ENCODE results near the gene ALK.

The ALK gene

GRCh38 chr2:29166242-29167039 is 754.9 kb downstream of the ALK start:
- no peaks in the 10 kb centered on the region for H3K36me3 ChIP-seq (replicated peaks; ENCODE audit: insufficient read depth, low read length)
- H4K20me1 ChIP-seq (ENCODE audit: insufficient read depth, low read length) = no peaks in the 10 kb centered on the region
- H3K9me3 ChIP-seq (replicated peaks; ENCODE audit: insufficient read depth, low read length) = no peaks in the 10 kb centered on the region
- H3K27me3 ChIP-seq (replicated peaks; ENCODE audit: insufficient read depth, low read length) = no peaks in the 10 kb centered on the region
- H3K9ac ChIP-seq (ENCODE audit: low read length) = no peak overlapping the region
- no peak overlapping the region for H3K27ac ChIP-seq (ENCODE audit: low read length)
- H3K9me2 ChIP-seq (replicated peaks; ENCODE audit: insufficient read depth, low read length) = no peaks in the 10 kb centered on the region
- H3K4me1 ChIP-seq (ENCODE audit: low read length) = peaks cover 22% of the 10 kb centered on the region
- no peak overlapping the region for H3K4me3 ChIP-seq (ENCODE audit: low read length)
- no peak overlapping the region for H2AFZ ChIP-seq (ENCODE audit: low read length)
- TF ChIP-seq CTCF (IDR thresholded peaks at IDR 0.05; ENCODE audit: low read length) (no peak), EZH2phosphoT487 (IDR thresholded peaks at IDR 0.05; ENCODE audit: low read length) (no peak), EZH2 (optimal IDR thresholded peaks at IDR 0.05; ENCODE audit: low read depth, low read length) (no peak)
- H3F3A ChIP-seq (ENCODE audit: insufficient read depth, low read length) = no peaks in the 10 kb centered on the region
- H3K79me2 ChIP-seq (ENCODE audit: low read length) = no peaks in the 10 kb centered on the region
- no peak overlapping the region for H3K4me2 ChIP-seq (ENCODE audit: low read depth, low read length)
- no peak for DNase-seq

DNA sequence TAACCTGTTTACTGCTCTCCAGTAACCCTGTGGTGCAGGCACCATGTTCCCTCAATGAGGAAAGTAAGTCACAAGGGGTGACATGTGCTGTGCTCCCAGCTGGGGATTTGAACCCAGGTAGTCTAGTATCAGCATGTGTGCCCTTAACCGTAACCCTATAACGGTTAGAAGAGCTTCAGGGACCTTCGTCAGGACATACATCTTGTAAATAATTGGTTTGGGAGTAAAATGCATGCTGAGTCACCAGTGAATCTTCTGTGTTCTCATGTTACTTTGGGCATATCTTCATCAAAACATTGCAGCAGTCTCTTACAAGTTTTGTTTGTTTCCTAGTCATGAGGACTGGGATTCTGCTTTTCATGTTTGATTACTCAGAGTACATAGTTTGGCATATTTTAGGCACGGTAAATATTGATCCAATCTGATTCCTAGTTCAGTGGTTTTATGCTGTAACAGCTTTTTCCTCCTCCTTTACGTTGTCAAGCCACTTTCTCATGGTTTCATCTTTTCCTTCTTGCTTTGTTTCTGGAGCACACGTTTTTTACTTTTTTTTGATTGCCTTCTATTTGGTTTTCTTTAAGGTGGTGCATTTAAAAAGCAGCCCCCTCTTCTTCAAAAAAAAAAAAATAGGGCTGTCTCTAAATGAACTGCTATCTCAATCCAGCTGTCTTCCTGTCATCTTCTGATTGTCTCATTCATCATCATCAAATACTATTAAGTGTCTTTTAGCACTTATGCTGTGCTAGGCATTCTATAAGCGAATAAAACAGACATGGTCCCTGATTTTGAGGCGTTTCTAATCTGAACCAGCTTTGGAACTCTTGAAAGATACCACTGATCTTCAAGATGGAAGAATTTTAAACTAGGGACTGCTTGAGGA is 755.8 kb downstream of the ALK start:
- no peak overlapping the region for H3K4me2 ChIP-seq (ENCODE audit: low read depth, low read length)
- H3K27ac ChIP-seq (ENCODE audit: low read length) = no peak overlapping the region

GRCh38 chr2:29164091-29164846 is 757.1 kb downstream of the ALK start:
- H3K4me2 ChIP-seq (ENCODE audit: low read depth, low read length) = no peak overlapping the region
- no peak overlapping the region for H3K27ac ChIP-seq (ENCODE audit: low read length)
- peaks cover 22% of the 10 kb centered on the region for H3K4me1 ChIP-seq (ENCODE audit: low read length)
- no peaks in the 10 kb centered on the region for H3K9me3 ChIP-seq (replicated peaks; ENCODE audit: insufficient read depth, low read length)
- H2AFZ ChIP-seq (ENCODE audit: low read length) = no peak overlapping the region
- no peak overlapping the region for H3K4me3 ChIP-seq (ENCODE audit: low read length)
- no peak overlapping the region for H3K9ac ChIP-seq (ENCODE audit: low read length)
- H3K36me3 ChIP-seq (replicated peaks; ENCODE audit: insufficient read depth, low read length) = no peaks in the 10 kb centered on the region
- H3F3A ChIP-seq (ENCODE audit: insufficient read depth, low read length) = no peaks in the 10 kb centered on the region
- DNase-seq = no peak
- H3K79me2 ChIP-seq (ENCODE audit: low read length) = no peaks in the 10 kb centered on the region
- TF ChIP-seq EZH2phosphoT487 (IDR thresholded peaks at IDR 0.05; ENCODE audit: low read length) (no peak), CTCF (IDR thresholded peaks at IDR 0.05; ENCODE audit: low read length) (no peak), EZH2 (optimal IDR thresholded peaks at IDR 0.05; ENCODE audit: low read depth, low read length) (no peak)
- H3K9me2 ChIP-seq (replicated peaks; ENCODE audit: insufficient read depth, low read length) = no peaks in the 10 kb centered on the region
- H3K27me3 ChIP-seq (replicated peaks; ENCODE audit: insufficient read depth, low read length) = no peaks in the 10 kb centered on the region
- H4K20me1 ChIP-seq (ENCODE audit: insufficient read depth, low read length) = no peaks in the 10 kb centered on the region

More for the DNA sequence above, 755.8 kb downstream of the ALK start:
- no peaks in the 10 kb centered on the region for H3F3A ChIP-seq (ENCODE audit: insufficient read depth, low read length)
- no peaks in the 10 kb centered on the region for H3K9me2 ChIP-seq (replicated peaks; ENCODE audit: insufficient read depth, low read length)
- no peaks in the 10 kb centered on the region for H4K20me1 ChIP-seq (ENCODE audit: insufficient read depth, low read length)
- H3K9me3 ChIP-seq (replicated peaks; ENCODE audit: insufficient read depth, low read length) = no peaks in the 10 kb centered on the region
- no peak overlapping the region for H3K4me3 ChIP-seq (ENCODE audit: low read length)
- DNase-seq = no peak
- no peak for TF ChIP-seq CTCF (IDR thresholded peaks at IDR 0.05; ENCODE audit: low read length)
- no peak for TF ChIP-seq EZH2 (optimal IDR thresholded peaks at IDR 0.05; ENCODE audit: low read depth, low read length)
- no peaks in the 10 kb centered on the region for H3K27me3 ChIP-seq (replicated peaks; ENCODE audit: insufficient read depth, low read length)
- no peaks in the 10 kb centered on the region for H3K36me3 ChIP-seq (replicated peaks; ENCODE audit: insufficient read depth, low read length)
- H2AFZ ChIP-seq (ENCODE audit: low read length) = no peak overlapping the region
- H3K4me1 ChIP-seq (ENCODE audit: low read length) = peaks cover 22% of the 10 kb centered on the region
- no peaks in the 10 kb centered on the region for H3K79me2 ChIP-seq (ENCODE audit: low read length)
- no peak overlapping the region for H3K9ac ChIP-seq (ENCODE audit: low read length)
